HS-5 (cell line): Measurements from ENCODE around the gene EPSTI1.

Experiments
- DNase-seq: peaks from one replicate; pipeline ENCODE4 v3.0.0-alpha.2; 2012; ENCODE audit warnings: low read depth

EPSTI1 gene

GRCh38 chr13:42847891-42848663, 144.0 kb downstream of the EPSTI1 start:
- DNase-seq, result no peak

- no peak for DNase-seq
Measured at GRCh38 chr13:42836930-42837690, 154.9 kb downstream of the EPSTI1 start.
